HEK293T (cell line): Measurements from ENCODE around the gene CAPZB.

Experiments used
- ARNT ChIP-seq: fragments of 450-650 bp; IDR thresholded peaks from 2 replicates; pipeline ENCODE4 v1.6.1; 2017; ENCODE audit warnings: mild to moderate bottlenecking
- BHLHE40 ChIP-seq: fragments of 450-650 bp; IDR thresholded peaks from 2 replicates; pipeline ENCODE4 v1.6.1; 2016; ENCODE audit warnings: mild to moderate bottlenecking, moderate library complexity, borderline replicate concordance
- CTBP1 ChIP-seq: fragments of 450-650 bp; IDR thresholded peaks from 2 replicates; pipeline ENCODE4 v1.6.1; 2016; ENCODE audit warnings: borderline replicate concordance
- ELF4 ChIP-seq: fragments of 450-650 bp; IDR thresholded peaks from 2 replicates; pipeline ENCODE4 v1.6.1; 2017; ENCODE audit warnings: antibody characterized with exemption
- FOXA1 ChIP-seq: fragments of 450-650 bp; IDR thresholded peaks from 2 replicates; pipeline ENCODE4 v1.6.1; 2016; ENCODE audit warnings: mild to moderate bottlenecking
- FOXK2 ChIP-seq: fragments of 450-650 bp; IDR thresholded peaks from 2 replicates; pipeline ENCODE4 v1.6.1; 2016; ENCODE audit warnings: mild to moderate bottlenecking
- FOXM1 ChIP-seq: fragments of 450-650 bp; IDR thresholded peaks from 2 replicates; pipeline ENCODE4 v1.6.1; 2017; ENCODE audit warnings: mild to moderate bottlenecking, borderline replicate concordance
- HDGF ChIP-seq: fragments of 450-650 bp; IDR thresholded peaks from 2 replicates; pipeline ENCODE4 v1.6.1; 2017; ENCODE audit warnings: antibody characterized with exemption, borderline replicate concordance
- L3MBTL2 ChIP-seq: fragments of 450-650 bp; conservative IDR thresholded peaks from 2 replicates; pipeline ENCODE4 v1.6.1; 2016; ENCODE audit warnings: mild to moderate bottlenecking
- NFRKB ChIP-seq: fragments of 450-650 bp; IDR thresholded peaks from 2 replicates; pipeline ENCODE4 v1.6.1; 2016; ENCODE audit warnings: mild to moderate bottlenecking, moderate library complexity
- SP1 ChIP-seq: fragments of 450-650 bp; IDR thresholded peaks from 2 replicates; pipeline ENCODE4 v1.6.1; 2017
- SUZ12 ChIP-seq: fragments of 450-650 bp; IDR thresholded peaks from 2 replicates; pipeline ENCODE4 v1.6.1; 2016; ENCODE audit warnings: mild to moderate bottlenecking
- TARDBP ChIP-seq: fragments of 450-650 bp; IDR thresholded peaks from 2 replicates; pipeline ENCODE4 v1.6.1; 2016

DNA sequence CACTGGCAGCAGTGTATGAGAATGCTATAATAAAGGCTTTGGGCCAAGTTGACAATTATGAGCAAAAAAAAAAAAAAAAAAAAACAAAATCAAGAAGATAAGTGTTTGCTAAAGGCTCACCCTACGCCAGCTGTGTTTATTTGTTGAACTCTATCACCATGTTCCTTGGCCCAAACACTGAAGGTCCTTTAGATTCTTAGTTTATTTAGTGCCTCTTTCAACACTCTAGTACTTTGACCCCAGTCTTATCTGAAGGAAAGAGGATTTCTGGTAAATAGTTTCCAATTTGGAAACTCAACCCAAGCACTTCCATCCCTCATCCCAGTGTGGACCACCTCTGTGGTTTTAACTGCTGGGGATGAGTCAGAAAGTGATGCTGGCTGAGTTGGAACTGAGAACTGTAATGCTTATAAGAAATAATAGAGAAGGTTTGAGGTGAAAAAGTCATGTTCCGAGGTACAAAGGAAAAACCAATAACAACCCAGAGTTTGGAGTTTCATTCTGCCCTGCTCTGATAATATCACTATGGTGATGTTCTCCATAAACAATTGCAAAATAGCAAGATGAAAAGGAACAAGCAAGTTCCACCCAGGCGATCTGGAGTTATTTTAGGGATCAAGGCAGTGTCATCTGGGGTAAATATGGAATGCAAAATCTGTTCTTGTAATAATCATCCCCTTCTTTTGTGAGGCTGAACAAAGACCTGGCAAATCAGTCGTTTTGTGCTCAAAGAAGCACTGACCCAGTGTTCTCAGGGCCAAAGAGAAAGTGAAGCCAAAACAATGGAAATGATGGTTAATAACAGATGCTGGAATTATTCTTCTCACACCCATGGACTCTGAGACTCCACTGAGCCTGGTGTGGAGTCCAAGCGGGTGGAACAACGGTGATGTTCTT, 19.7 kb upstream of the CAPZB start:
- TF ChIP-seq SUZ12, result no peak
- no peak for TF ChIP-seq BHLHE40
- no peak for TF ChIP-seq SP1
- no peak for TF ChIP-seq ELF4
- no peak for TF ChIP-seq TARDBP
- TF ChIP-seq ARNT, result no peak
- TF ChIP-seq NFRKB, result no peak
- no peak for TF ChIP-seq FOXA1
- TF ChIP-seq HDGF, result no peak
- no peak for TF ChIP-seq FOXM1
- no peak for TF ChIP-seq FOXK2
- no peak for TF ChIP-seq L3MBTL2
- no peak for TF ChIP-seq CTBP1
